Right atrium auricular region (tissue), 2 donors: ENCODE data around the gene CTXND2. TPM values are rescaled to one million over a fixed set of nuclear protein-coding genes. Genes with fewer than 3 reads are reported as not detected.

ENCODE experiments used
- DNase-seq: peaks from one replicate; pipeline ENCODE4 v3.0.0-alpha.2; 2019; ENCODE audit warnings: low spot score
- H3K27ac ChIP-seq, 2 donors: fragments of 200-600 bp; sonication (generic); 1 replicate in 1 of 2; 2 replicates in 1 of 2; pipeline ENCODE4 v1.5.1; 2016 to 2019
- H3K27me3 ChIP-seq, 2 donors: fragments of 200-600 bp; sonication (generic); one replicate each; pipeline versions ENCODE4 v1.5.1 to v1.6.0; 2017 to 2019
- H3K36me3 ChIP-seq: fragments of 200-600 bp; sonication (generic); one replicate; pipeline ENCODE4 v1.5.1; 2016
- H3K4me1 ChIP-seq, 2 donors: fragments of 200-600 bp; sonication (generic); one replicate each; pipeline versions ENCODE4 v1.5.1 to v1.6.0; 2017 to 2019
- H3K4me3 ChIP-seq, 2 donors: fragments of 200-600 bp; sonication (generic); 1 replicate in 1 of 2; 2 replicates in 1 of 2; pipeline ENCODE4 v1.5.1; 2017 to 2019; ENCODE audit warnings: mild to moderate bottlenecking in 1 of 2, moderate library complexity in 1 of 2
- H3K9me3 ChIP-seq, 2 donors: fragments of 200-600 bp; sonication (generic); one replicate each; pipeline ENCODE4 v1.5.1; 2019
- CTCF ChIP-seq, 2 donors: fragments of 200-600 bp; sonication (generic); IDR thresholded peaks; one replicate each; pipeline ENCODE4 v1.5.1; 2019; ENCODE audit warnings: antibody characterized with exemption in 2 of 2
- total RNA-seq, 2 donors: library from RNA; depleted of rRNA; stranded (reverse); fragments of >200 nt; gene quantifications; one replicate each; pipeline ENCODE4 v1.1.0, GENCODE V29; 2016

Gene CTXND2
- total RNA-seq, 2 donors from 2014 or later = 0.28 to 0.41 TPM

GRCh38 chr1:150955280-150955679 lies 68.3 kb downstream of the CTXND2 start:
- H3K27me3 ChIP-seq = no peaks in the 10 kb centered on the region
- peaks cover 79% of the 10 kb centered on the region for H3K36me3 ChIP-seq
- DNase-seq = no peak
- H3K9me3 ChIP-seq = no peaks in the 10 kb centered on the region
- H3K4me1 ChIP-seq = no peaks in the 10 kb centered on the region
- TF ChIP-seq CTCF (IDR thresholded peaks at IDR 0.05) = no peak
- H3K27ac ChIP-seq = no peak overlapping the region
- no peak overlapping the region for H3K4me3 ChIP-seq

- H3K27me3 ChIP-seq = no peaks in the 10 kb centered on the region
- TF ChIP-seq CTCF (IDR thresholded peaks at IDR 0.05) = no peak
- no peaks in the 10 kb centered on the region for H3K4me1 ChIP-seq
- peaks cover 82% of the 10 kb centered on the region for H3K36me3 ChIP-seq
- peak; percentile 52 for DNase-seq
- H3K27ac ChIP-seq = no peak overlapping the region
- H3K9me3 ChIP-seq = no peaks in the 10 kb centered on the region
- H3K4me3 ChIP-seq = no peak overlapping the region
Observed at GRCh38 chr1:150957666-150958065, 70.7 kb downstream of the CTXND2 start.

- no peak for TF ChIP-seq CTCF (IDR thresholded peaks at IDR 0.05)
- Histone ChIP-seq H3K27me3 (no peaks in the 10 kb centered on the region), H3K36me3 (peaks cover 82% of the 10 kb centered on the region), H3K27ac (no peak overlapping the region), H3K4me3 (no peak overlapping the region), H3K9me3 (no peaks in the 10 kb centered on the region), H3K4me1 (no peaks in the 10 kb centered on the region)
- DNase-seq = no peak
Observed at GRCh38 chr1:150960646-150961045, 73.7 kb downstream of the CTXND2 start.

GRCh38 chr1:150961756-150962155 lies 74.8 kb downstream of the CTXND2 start:
- Histone ChIP-seq H3K4me1 (no peaks in the 10 kb centered on the region), H3K27me3 (no peaks in the 10 kb centered on the region), H3K9me3 (no peaks in the 10 kb centered on the region), H3K4me3 (no peak overlapping the region), H3K27ac (no peak overlapping the region), H3K36me3 (peaks cover 92% of the 10 kb centered on the region)
- DNase-seq = no peak
- TF ChIP-seq CTCF (IDR thresholded peaks at IDR 0.05) = no peak

Other genes with a start within 250 kb of the CTXND2 start
- 10 to 100 TPM; 11.3 to 12.7 TPM for gene GOLPH3L, start 190.0 kb upstream of the CTXND2 start, total RNA-seq
- under 1 TPM in 1 of 2 donors, not detected in 1; 0.31 TPM for gene HORMAD1, start 166.2 kb upstream of the CTXND2 start, total RNA-seq
- gene CTSS, start 121.4 kb upstream of the CTXND2 start, total RNA-seq = 10 to 100 TPM in 1 of 2 donors, 1 to 10 TPM in 1; 7.3 to 33.2 TPM
- 1 to 10 TPM; 7.5 to 9.4 TPM for gene CTSK, start 78.9 kb upstream of the CTXND2 start, total RNA-seq
- 10 to 100 TPM; 28.3 to 40.3 TPM for gene ARNT, start 10.5 kb upstream of the CTXND2 start, total RNA-seq
- gene SETDB1, start 39.2 kb downstream of the CTXND2 start, total RNA-seq = 10 to 100 TPM; 18.6 to 18.9 TPM
- gene CERS2, start 87.7 kb downstream of the CTXND2 start, total RNA-seq = 10 to 100 TPM; 47.9 to 91.4 TPM
- 1 to 10 TPM; 1.6 to 7.7 TPM for gene ANXA9, start 95.2 kb downstream of the CTXND2 start, total RNA-seq
- 10 to 100 TPM; 62.2 to 72.3 TPM for gene MINDY1, start 119.8 kb downstream of the CTXND2 start, total RNA-seq
- gene PRUNE1, start 121.3 kb downstream of the CTXND2 start, total RNA-seq = 10 to 100 TPM; 52.0 to 68.4 TPM
- under 1 TPM; 0.22 to 0.24 TPM for gene BNIPL, start 149.4 kb downstream of the CTXND2 start, total RNA-seq
- 10 to 100 TPM in 1 of 2 donors, 1 to 10 TPM in 1; 8.8 to 16.2 TPM for gene C1orf56, start 160.6 kb downstream of the CTXND2 start, total RNA-seq
- gene CDC42SE1, start 172.5 kb downstream of the CTXND2 start, total RNA-seq = 10 to 100 TPM; 18.2 to 37.5 TPM
- gene MLLT11, start 173.3 kb downstream of the CTXND2 start, total RNA-seq = 10 to 100 TPM in 1 of 2 donors, 1 to 10 TPM in 1; 3.5 to 10.9 TPM
- gene GABPB2, start 183.6 kb downstream of the CTXND2 start, total RNA-seq = 10 to 100 TPM; 18.0 to 19.4 TPM